OCI-LY3 (cell line): Measurements from ENCODE around the gene MPHOSPH6.

Experiments used
- H2AFZ ChIP-seq: fragments of 200-600, 300-600 bp; shearing (Covaris generic); 2 replicates; pipeline ENCODE4 v1.6.0; 2014; ENCODE audit warnings: antibody characterized with exemption, low read depth, low read length
- H3K27ac ChIP-seq: fragments of 200-600, 300-600 bp; sonication (generic); 2 replicates; pipeline ENCODE4 v1.5.1; 2014; ENCODE audit warnings: mild to moderate bottlenecking, low read length, moderate library complexity, mixed read lengths
- H3K27me3 ChIP-seq: fragments of 200-600, 300-600 bp; sonication (generic); 2 replicates; pipeline ENCODE4 v1.6.1; 2014; ENCODE audit warnings: low read depth, low read length, mixed read lengths
- H3K36me3 ChIP-seq: fragments of 200-600, 300-600 bp; sonication (generic); replicated peaks from 2 replicates; pipeline ENCODE3; 2014; ENCODE audit warnings: low read depth, low read length, mixed read lengths
- H3K4me1 ChIP-seq: fragments of 300-600, 200-600 bp; sonication (generic); 2 replicates; pipeline ENCODE4 v1.6.1; 2014; ENCODE audit warnings: low read length, mixed read lengths
- H3K4me2 ChIP-seq: fragments of 200-600, 300-600 bp; sonication (generic); 2 replicates; pipeline ENCODE4 v1.6.1; 2014; ENCODE audit warnings: low read length, mixed read lengths
- H3K4me3 ChIP-seq: fragments of 300-600, 200-600 bp; sonication (generic); 2 replicates; pipeline ENCODE4 v1.5.1; 2014; ENCODE audit warnings: antibody characterized with exemption, mild to moderate bottlenecking, low read length, moderate library complexity
- H3K79me2 ChIP-seq: fragments of 300-600, 200-600 bp; shearing (Covaris generic); 2 replicates; pipeline ENCODE4 v1.6.1; 2014; ENCODE audit warnings: mild to moderate bottlenecking, low read length, mixed read lengths
- H3K9ac ChIP-seq: fragments of 300-600, 200-600 bp; shearing (Covaris generic); 2 replicates; pipeline ENCODE4 v1.6.0; 2014; ENCODE audit warnings: mild to moderate bottlenecking, low read length, moderate library complexity
- H3K9me3 ChIP-seq: fragments of 200-600, 300-600 bp; shearing (Covaris generic); 2 replicates; pipeline ENCODE4 v1.6.1; 2014; ENCODE audit warnings: low read length, mixed read lengths; ENCODE audit not compliant: insufficient read depth
- H4K20me1 ChIP-seq: fragments of 200-600, 300-600 bp; sonication (generic); 2 replicates; pipeline ENCODE4 v1.6.1; 2016; ENCODE audit warnings: low read length, mixed read lengths; ENCODE audit not compliant: insufficient read depth
- EZH2phosphoT487 ChIP-seq: fragments of 200-600 bp; shearing (Covaris generic); IDR thresholded peaks from 2 replicates; pipeline ENCODE4 v1.6.1; 2018; ENCODE audit warnings: antibody characterized with exemption, mixed run types, low read depth
- TF ChIP-seq, protein P1 (sequence below): fragments of 200-600, 300-600 bp; sonication (generic); IDR thresholded peaks from 2 replicates; pipeline ENCODE4 v1.5.1; 2014; ENCODE audit warnings: antibody characterized with exemption, low read length, low read depth

The MPHOSPH6 gene

DNA sequence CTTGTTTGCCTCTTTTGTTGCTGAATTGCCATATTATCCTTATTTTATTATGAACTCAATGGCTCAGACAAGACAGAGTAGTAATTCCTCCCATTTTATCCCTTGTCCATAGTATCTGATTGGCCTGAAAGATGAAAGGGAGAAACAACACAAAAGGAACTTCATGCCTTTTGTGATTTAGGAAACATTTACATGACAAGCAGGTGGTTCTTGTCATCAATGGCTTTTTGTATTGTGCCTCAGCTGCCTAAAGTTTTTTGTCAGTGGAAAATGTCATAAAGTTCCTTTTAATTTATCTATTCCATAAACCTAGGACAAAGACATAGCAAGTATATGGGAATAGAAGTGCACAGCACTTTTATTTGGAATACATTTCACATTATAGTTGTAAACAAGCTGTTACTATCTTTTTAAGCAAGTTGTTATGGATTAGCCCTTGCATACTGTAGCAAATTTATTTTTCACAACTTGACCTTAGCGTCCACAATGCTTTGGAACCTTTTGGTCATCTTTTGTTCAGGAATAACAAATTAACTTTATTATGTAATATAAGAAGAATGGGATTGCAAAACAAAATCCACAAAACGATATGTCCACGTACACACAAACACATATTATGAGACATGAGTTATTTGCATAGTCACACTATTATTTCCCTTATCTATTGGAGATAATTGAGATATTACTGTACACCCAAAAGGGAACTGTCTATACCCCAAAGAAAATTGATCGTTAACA, 12.4 kb upstream of the MPHOSPH6 start:
- H2AFZ ChIP-seq: no peak overlapping the region
- H3K4me1 ChIP-seq: peaks cover 5% of the 10 kb centered on the region
- H4K20me1 ChIP-seq: no peaks in the 10 kb centered on the region
- H3K9me3 ChIP-seq: no peaks in the 10 kb centered on the region
- no peak for TF ChIP-seq EZH2phosphoT487
- TF ChIP-seq, protein P1, sequence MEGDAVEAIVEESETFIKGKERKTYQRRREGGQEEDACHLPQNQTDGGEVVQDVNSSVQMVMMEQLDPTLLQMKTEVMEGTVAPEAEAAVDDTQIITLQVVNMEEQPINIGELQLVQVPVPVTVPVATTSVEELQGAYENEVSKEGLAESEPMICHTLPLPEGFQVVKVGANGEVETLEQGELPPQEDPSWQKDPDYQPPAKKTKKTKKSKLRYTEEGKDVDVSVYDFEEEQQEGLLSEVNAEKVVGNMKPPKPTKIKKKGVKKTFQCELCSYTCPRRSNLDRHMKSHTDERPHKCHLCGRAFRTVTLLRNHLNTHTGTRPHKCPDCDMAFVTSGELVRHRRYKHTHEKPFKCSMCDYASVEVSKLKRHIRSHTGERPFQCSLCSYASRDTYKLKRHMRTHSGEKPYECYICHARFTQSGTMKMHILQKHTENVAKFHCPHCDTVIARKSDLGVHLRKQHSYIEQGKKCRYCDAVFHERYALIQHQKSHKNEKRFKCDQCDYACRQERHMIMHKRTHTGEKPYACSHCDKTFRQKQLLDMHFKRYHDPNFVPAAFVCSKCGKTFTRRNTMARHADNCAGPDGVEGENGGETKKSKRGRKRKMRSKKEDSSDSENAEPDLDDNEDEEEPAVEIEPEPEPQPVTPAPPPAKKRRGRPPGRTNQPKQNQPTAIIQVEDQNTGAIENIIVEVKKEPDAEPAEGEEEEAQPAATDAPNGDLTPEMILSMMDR: no peak
- H3K4me3 ChIP-seq: no peak overlapping the region
- H3K27me3 ChIP-seq: peaks cover 40% of the 10 kb centered on the region
- H3K9ac ChIP-seq: no peak overlapping the region
- no peak overlapping the region for H3K27ac ChIP-seq
- no peaks in the 10 kb centered on the region for H3K79me2 ChIP-seq
- no peak overlapping the region for H3K4me2 ChIP-seq
- no peaks in the 10 kb centered on the region for H3K36me3 ChIP-seq

GRCh38 chr16:82181461-82182185, 11.6 kb upstream of the MPHOSPH6 start:
- H4K20me1 ChIP-seq: no peaks in the 10 kb centered on the region
- no peaks in the 10 kb centered on the region for H3K36me3 ChIP-seq
- no peak for TF ChIP-seq EZH2phosphoT487
- TF ChIP-seq, protein P1: no peak
- H3K9ac ChIP-seq: no peak overlapping the region
- no peaks in the 10 kb centered on the region for H3K79me2 ChIP-seq
- H3K27me3 ChIP-seq: peaks cover 47% of the 10 kb centered on the region
- no peaks in the 10 kb centered on the region for H3K9me3 ChIP-seq
- no peak overlapping the region for H3K4me3 ChIP-seq
- no peaks in the 10 kb centered on the region for H3K4me1 ChIP-seq
- no peak overlapping the region for H3K27ac ChIP-seq
- H3K4me2 ChIP-seq: no peak overlapping the region
- no peak overlapping the region for H2AFZ ChIP-seq

- H3K27ac ChIP-seq: no peak overlapping the region
- peaks cover 62% of the 10 kb centered on the region for H3K27me3 ChIP-seq
- no peak overlapping the region for H3K9ac ChIP-seq
- H4K20me1 ChIP-seq: no peaks in the 10 kb centered on the region
- no peak overlapping the region for H3K4me2 ChIP-seq
- H3K36me3 ChIP-seq: no peaks in the 10 kb centered on the region
- H3K4me1 ChIP-seq: no peaks in the 10 kb centered on the region
- no peaks in the 10 kb centered on the region for H3K9me3 ChIP-seq
- H2AFZ ChIP-seq: no peak overlapping the region
- TF ChIP-seq EZH2phosphoT487: no peak
- TF ChIP-seq, protein P1: no peak
- H3K79me2 ChIP-seq: no peaks in the 10 kb centered on the region
- no peak overlapping the region for H3K4me3 ChIP-seq
Measured at GRCh38 chr16:82178352-82178751, 8.3 kb upstream of the MPHOSPH6 start.

DNA sequence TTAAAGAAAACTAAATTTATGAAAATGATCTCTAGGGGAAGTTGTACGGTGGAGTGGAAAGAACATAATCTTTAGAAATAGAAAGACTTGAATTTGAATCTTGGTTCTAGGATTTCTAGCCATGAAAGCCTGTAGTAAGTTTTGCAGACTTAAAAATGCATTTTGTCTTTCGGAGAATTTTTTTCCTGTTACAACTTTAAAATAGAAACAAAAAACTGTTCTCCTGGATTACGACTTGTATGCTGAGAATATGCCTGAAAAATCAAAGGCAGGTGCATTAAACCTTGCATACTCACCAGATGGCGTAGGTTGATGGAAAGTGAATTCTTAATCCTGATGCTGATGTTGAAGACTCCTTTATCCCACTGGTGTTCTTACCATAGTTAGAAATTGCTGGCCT, 7.5 kb upstream of the MPHOSPH6 start:
- H3K9me3 ChIP-seq: no peaks in the 10 kb centered on the region
- H4K20me1 ChIP-seq: no peaks in the 10 kb centered on the region
- H3K4me1 ChIP-seq: no peaks in the 10 kb centered on the region
- H3K27me3 ChIP-seq: peaks cover 63% of the 10 kb centered on the region
- no peak overlapping the region for H3K4me2 ChIP-seq
- TF ChIP-seq, protein P1: peak; percentile 20; the same call in 1 of the 2 replicates
- no peak for TF ChIP-seq EZH2phosphoT487
- no peak overlapping the region for H3K27ac ChIP-seq
- no peak overlapping the region for H3K4me3 ChIP-seq
- no peak overlapping the region for H3K9ac ChIP-seq
- no peaks in the 10 kb centered on the region for H3K36me3 ChIP-seq
- H2AFZ ChIP-seq: no peak overlapping the region
- H3K79me2 ChIP-seq: no peaks in the 10 kb centered on the region
